Uterus (tissue), 2 donors: ENCODE results near the gene KCTD11.

Experiments used
- POLR2A ChIP-seq, 2 donors: fragments of 450-650 bp; IDR thresholded peaks; one replicate each; pipeline ENCODE4 v1.6.1; 2016; ENCODE audit warnings: antibody characterized with exemption in 2 of 2, mild to moderate bottlenecking in 1 of 2, moderate library complexity in 1 of 2
- TF ChIP-seq, protein P1 (sequence below), 4 experiments: fragments of 200-600 bp in 2 of 4; fragments of 450-650 bp in 2 of 4; sonication (generic) in 2 of 4; IDR thresholded peaks; one replicate each; pipeline ENCODE4 v1.5.1; 2016 to 2019; ENCODE audit warnings: antibody characterized with exemption in 4 of 4, mild to moderate bottlenecking in 2 of 4, moderate library complexity in 1 of 4

DNA sequence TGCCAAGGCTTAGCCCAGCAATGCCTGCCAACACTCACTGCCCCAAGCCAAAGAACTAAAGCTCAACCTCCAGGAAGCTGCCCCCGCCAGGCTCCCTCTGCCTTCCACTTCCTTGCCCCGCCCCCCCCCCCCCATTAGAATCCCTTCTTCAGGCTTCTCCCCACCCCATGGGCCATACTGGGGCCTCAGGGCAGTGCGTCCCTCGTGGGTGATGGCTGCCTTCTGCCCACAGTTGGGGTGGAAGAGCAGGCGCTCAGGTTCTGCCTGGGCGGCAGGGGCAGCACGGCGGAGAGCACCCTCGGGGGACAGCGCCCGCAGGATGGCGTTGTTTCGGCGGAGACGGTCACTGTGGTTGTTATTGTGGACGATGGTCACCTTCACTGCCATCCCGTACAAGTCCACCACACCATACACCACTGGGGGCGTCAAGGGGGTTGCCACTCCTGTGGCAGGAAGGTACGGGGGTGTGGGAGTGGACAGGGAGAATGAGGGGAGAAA lies 26.9 kb upstream of the KCTD11 start:
- TF ChIP-seq, protein P1, sequence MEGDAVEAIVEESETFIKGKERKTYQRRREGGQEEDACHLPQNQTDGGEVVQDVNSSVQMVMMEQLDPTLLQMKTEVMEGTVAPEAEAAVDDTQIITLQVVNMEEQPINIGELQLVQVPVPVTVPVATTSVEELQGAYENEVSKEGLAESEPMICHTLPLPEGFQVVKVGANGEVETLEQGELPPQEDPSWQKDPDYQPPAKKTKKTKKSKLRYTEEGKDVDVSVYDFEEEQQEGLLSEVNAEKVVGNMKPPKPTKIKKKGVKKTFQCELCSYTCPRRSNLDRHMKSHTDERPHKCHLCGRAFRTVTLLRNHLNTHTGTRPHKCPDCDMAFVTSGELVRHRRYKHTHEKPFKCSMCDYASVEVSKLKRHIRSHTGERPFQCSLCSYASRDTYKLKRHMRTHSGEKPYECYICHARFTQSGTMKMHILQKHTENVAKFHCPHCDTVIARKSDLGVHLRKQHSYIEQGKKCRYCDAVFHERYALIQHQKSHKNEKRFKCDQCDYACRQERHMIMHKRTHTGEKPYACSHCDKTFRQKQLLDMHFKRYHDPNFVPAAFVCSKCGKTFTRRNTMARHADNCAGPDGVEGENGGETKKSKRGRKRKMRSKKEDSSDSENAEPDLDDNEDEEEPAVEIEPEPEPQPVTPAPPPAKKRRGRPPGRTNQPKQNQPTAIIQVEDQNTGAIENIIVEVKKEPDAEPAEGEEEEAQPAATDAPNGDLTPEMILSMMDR (IDR thresholded peaks at IDR 0.05), result no peak
- no peak for TF ChIP-seq POLR2A (IDR thresholded peaks at IDR 0.05)
